H1 (cell line): ENCODE data around the gene GLRA1. TPM values are rescaled to one million over a fixed set of nuclear protein-coding genes. Genes with fewer than 3 reads are reported as not detected.

Experiments used
- EGR1 ChIP-seq: IDR thresholded peaks from 2 replicates; pipeline ENCODE4 v1.6.1; 2011; ENCODE audit warnings: low read depth, low read length, borderline replicate concordance
- POLR2A ChIP-seq, 2 experiments: IDR thresholded peaks; 1 replicate in 1 of 2; 2 replicates in 1 of 2; pipeline ENCODE4 v1.6.1; 2011; ENCODE audit warnings: low read depth in 2 of 2, low read length in 2 of 2, mild to moderate bottlenecking in 2 of 2; ENCODE audit errors: control extremely low read depth in 1 of 2
- polyA plus RNA-seq, 7 experiments: library from polyadenylated mRNA; depleted of rRNA in 3 of 7; stranded (reverse) in 5 of 7; unstranded in 2 of 7; fragments of >200 nt in 5 of 7; fragments of 200-250 nt in 2 of 7; gene quantifications; 1 replicate in 5 of 7; 2 replicates in 1 of 7; 4 replicates in 1 of 7; pipeline versions ENCODE4 v1.2.1 to v1.2.3, GENCODE V29; 2011 to 2013; ENCODE audit warnings: missing spikeins in 2 of 7, mixed read lengths in 2 of 7
- total RNA-seq: library from RNA; stranded (reverse); fragmentation: NEBNext Ultra II Directional; extraction: Animal tissue kit (Norgen Biotek cat#: 25700); gene quantifications from 2 replicates; pipeline ENCODE4 v1.2.1, GENCODE V29; 2021
- TF ChIP-seq, protein P1 (sequence below): IDR thresholded peaks from 2 replicates; pipeline ENCODE4 v1.6.1; 2012; ENCODE audit warnings: inconsistent platforms

Gene GLRA1
- total and polyA plus RNA-seq, 2 of the 8 experiments (the other 6 are each of a cell fraction or from before 2014, with no cell fraction given), result not detected

DNA sequence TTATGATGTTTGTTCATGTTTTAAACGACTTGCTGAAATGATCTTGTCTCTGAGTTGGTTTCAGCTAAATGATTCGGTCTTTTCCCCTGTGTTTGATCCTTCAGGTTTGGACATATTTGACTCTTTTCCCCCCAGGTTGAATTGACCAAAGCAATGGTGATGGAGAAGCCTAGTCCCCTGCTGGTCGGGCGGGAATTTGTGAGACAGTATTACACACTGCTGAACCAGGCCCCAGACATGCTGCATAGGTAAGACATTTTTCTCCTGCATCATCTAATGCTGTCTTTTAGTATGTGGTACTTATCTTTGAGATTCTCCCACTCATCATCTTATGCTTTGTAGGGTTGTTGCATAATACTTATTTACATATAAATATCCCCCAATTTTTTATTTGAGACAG, 138.2 kb downstream of the GLRA1 start (continued):
- no peak for TF ChIP-seq EGR1
- no peak for TF ChIP-seq POLR2A (IDR thresholded peaks at IDR 0.05; ENCODE audit: control extremely low read depth in 1 of 2, low read depth in 2 of 2, low read length in 2 of 2)
- TF ChIP-seq, protein P1, sequence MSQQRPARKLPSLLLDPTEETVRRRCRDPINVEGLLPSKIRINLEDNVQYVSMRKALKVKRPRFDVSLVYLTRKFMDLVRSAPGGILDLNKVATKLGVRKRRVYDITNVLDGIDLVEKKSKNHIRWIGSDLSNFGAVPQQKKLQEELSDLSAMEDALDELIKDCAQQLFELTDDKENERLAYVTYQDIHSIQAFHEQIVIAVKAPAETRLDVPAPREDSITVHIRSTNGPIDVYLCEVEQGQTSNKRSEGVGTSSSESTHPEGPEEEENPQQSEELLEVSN, result no peak
